Measurements from ENCODE around the gene ANO6.

DNA sequence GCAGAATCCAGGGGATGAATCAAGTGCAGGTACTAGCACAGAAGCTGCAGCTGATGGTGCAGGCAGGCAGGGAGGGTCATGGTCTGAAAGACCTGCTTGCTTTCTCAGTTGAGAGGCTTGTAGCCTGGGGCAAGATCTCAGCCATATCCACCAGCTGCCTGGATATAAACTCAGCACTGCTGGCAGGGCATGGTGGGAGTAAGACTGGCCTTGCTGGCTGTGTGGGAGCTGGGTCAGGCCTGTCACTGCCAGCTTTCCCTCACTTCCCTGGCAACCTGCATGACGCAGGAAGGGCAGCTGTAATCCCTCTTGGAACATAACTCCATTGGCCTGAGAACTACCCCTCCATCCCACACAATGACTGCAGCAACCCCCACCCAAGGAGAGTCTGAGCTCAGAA lies 230.1 kb downstream of the ANO6 start:
- TF ChIP-seq, protein P1, sequence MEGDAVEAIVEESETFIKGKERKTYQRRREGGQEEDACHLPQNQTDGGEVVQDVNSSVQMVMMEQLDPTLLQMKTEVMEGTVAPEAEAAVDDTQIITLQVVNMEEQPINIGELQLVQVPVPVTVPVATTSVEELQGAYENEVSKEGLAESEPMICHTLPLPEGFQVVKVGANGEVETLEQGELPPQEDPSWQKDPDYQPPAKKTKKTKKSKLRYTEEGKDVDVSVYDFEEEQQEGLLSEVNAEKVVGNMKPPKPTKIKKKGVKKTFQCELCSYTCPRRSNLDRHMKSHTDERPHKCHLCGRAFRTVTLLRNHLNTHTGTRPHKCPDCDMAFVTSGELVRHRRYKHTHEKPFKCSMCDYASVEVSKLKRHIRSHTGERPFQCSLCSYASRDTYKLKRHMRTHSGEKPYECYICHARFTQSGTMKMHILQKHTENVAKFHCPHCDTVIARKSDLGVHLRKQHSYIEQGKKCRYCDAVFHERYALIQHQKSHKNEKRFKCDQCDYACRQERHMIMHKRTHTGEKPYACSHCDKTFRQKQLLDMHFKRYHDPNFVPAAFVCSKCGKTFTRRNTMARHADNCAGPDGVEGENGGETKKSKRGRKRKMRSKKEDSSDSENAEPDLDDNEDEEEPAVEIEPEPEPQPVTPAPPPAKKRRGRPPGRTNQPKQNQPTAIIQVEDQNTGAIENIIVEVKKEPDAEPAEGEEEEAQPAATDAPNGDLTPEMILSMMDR (IDR thresholded peaks at IDR 0.05) = no peak
- no peak for TF ChIP-seq POLR2A (IDR thresholded peaks at IDR 0.05)
